ENCODE measurements around the gene GPS1. TPM values are rescaled to one million over a fixed set of nuclear protein-coding genes. Genes with fewer than 3 reads are reported as not detected.

The GPS1 gene
- polyA plus RNA-seq, 1 of the 3 experiments (the other 2 are of a cell fraction), result 264 TPM

GRCh38 chr17:82094931-82095776 is 43.5 kb downstream of the GPS1 start:
- DNase-seq, result no peak
- Histone ChIP-seq H3K4me1 (ENCODE audit: control insufficient read depth in 1 of 2, insufficient read depth in 2 of 2, low read depth in 1 of 2, low read length in 1 of 2) (peaks cover 21 to 26% of the 10 kb centered on the region in 2 experiments), H4K20me1 (ENCODE audit: insufficient read depth) (peaks cover 23% of the 10 kb centered on the region), H2AFZ (ENCODE audit: low read depth) (no peak overlapping the region), H3K36me3 (replicated peaks in 1 of 2; ENCODE audit: control insufficient read depth in 1 of 2, insufficient read depth in 2 of 2, low read length in 1 of 2) (peaks cover 26 to 55% of the 10 kb centered on the region in 2 experiments), H3K4me2 (no peak overlapping the region), H3K4me3 (ENCODE audit: low read depth in 2 of 2, low read length in 1 of 2) (no peak overlapping the region), H3K9ac (no peak overlapping the region), H3K9me3 (no peaks in the 10 kb centered on the region), H3F3A (replicated peaks; ENCODE audit: insufficient read depth) (peaks cover 7% of the 10 kb centered on the region), H3K27me3 (ENCODE audit: insufficient read depth) (no peaks in the 10 kb centered on the region), H3K79me2 (ENCODE audit: insufficient read depth) (peaks cover 39% of the 10 kb centered on the region), H3K27ac (ENCODE audit: low read depth in 2 of 2, low read length in 1 of 2) (no peak overlapping the region), H3K9me2 (no peaks in the 10 kb centered on the region)
- ChIA-PET POLR2A (interaction anchor here (0.7 to 2.2 kb wide), 4 partner anchors 8 to 36 kb away, joined by 3 to 5 read pairs (median 4); no protein-coding TSS in a partner anchor), CTCF (interaction anchor here (1.0 to 2.4 kb wide), 4 partner anchors 8 to 82 kb away, joined by 3 to 15 read pairs (median 5); partner anchors contain the start of gene RAC3)
- no peak for TF ChIP-seq CTCF (IDR thresholded peaks at IDR 0.05)
- no peak for TF ChIP-seq RXRA (IDR thresholded peaks at IDR 0.05; ENCODE audit: borderline replicate concordance, low read depth)
- TF ChIP-seq NRF1 (IDR thresholded peaks at IDR 0.05; ENCODE audit: low read depth, low read length), result no peak
- no peak for TF ChIP-seq NFIC (IDR thresholded peaks at IDR 0.05; ENCODE audit: borderline replicate concordance)
- TF ChIP-seq TCF12 (IDR thresholded peaks at IDR 0.05), result no peak
- no peak for TF ChIP-seq EZH2phosphoT487 (IDR thresholded peaks at IDR 0.05; ENCODE audit: borderline replicate concordance, low read depth)
- TF ChIP-seq ZBTB33 (IDR thresholded peaks at IDR 0.05; ENCODE audit: borderline replicate concordance, low read depth), result no peak
- no peak for TF ChIP-seq TAF1 (IDR thresholded peaks at IDR 0.05; ENCODE audit: borderline replicate concordance, low read depth, low read length)
- whole genome bisulfite sequencing (ENCODE audit: low lambda C conversion rate), result 90% methylated on average over 18 of the region's 37 CpGs

Measured in SK-N-SH (cell line).